Placental pericyte (primary cell): ENCODE data around the gene BAHCC1. TPM values are rescaled to one million over a fixed set of nuclear protein-coding genes. Genes with fewer than 3 reads are reported as not detected.

Experiments used
- small RNA-seq: library from RNA; depleted of rRNA; stranded (forward); fragments of <200 nt; gene quantifications from one replicate; pipeline ENCODE3, GENCODE V24; 2012; ENCODE audit warnings: low replicate concordance
- total RNA-seq: library from RNA; depleted of rRNA; stranded (reverse); fragments of >200 nt; gene quantifications from 2 replicates; pipeline ENCODE4 v1.2.3, GENCODE V29; 2012

The BAHCC1 gene
- 4.6 and 8.0 TPM in 2 replicates for total RNA-seq

GRCh38 chr17:81394921-81395599 lies at the start of gene BAHCC1:
Gene BAHCC1 (plus strand): TSS chr17:81395457. CDS start chr17:81399740, 4,283 bp downstream.

GRCh38 chr17:81512562-81513371 lies 117.5 kb downstream of the BAHCC1 start, which contains the start of gene ACTG1:
Gene ACTG1 (minus strand): TSS chr17:81512799. CDS start chr17:81512354, 445 bp downstream.

Small RNAs within 50 kb of the gene (small RNA-seq; reads per million reads assigned to genes)
- gene MIR3186 (not detected), gene MIR4740 (not detected)

Other genes starting within 250 kb of the BAHCC1 start
- not detected in 2 replicates for gene PVALEF, start 229.9 kb upstream of the BAHCC1 start, total RNA-seq
- gene AATK, start 229.2 kb upstream of the BAHCC1 start, total RNA-seq, result under 0.01 TPM in 1 of 2 replicates, not detected in the other
- gene CEP131, start 172.5 kb upstream of the BAHCC1 start, total RNA-seq, result 9.4 and 15.6 TPM in 2 replicates
- gene TEPSIN, start 156.4 kb upstream of the BAHCC1 start, total RNA-seq, result 16.9 and 24.9 TPM in 2 replicates
- 21.5 and 69.6 TPM in 2 replicates for gene NDUFAF8, start 156.1 kb upstream of the BAHCC1 start, total RNA-seq
- 61.1 and 104 TPM in 2 replicates for gene SLC38A10, start 100.2 kb upstream of the BAHCC1 start, total RNA-seq
- 19,229 and 20,372 TPM in 2 replicates for gene ACTG1, start 117.3 kb downstream of the BAHCC1 start, total RNA-seq
- gene FSCN2, start 132.9 kb downstream of the BAHCC1 start, total RNA-seq, result 1.3 and 2.2 TPM in 2 replicates
- gene FAAP100, start 156.9 kb downstream of the BAHCC1 start, total RNA-seq, result 30.0 and 40.5 TPM in 2 replicates
- 91.7 and 127 TPM in 2 replicates for gene NPLOC4, start 241.7 kb downstream of the BAHCC1 start, total RNA-seq
- gene TSPAN10, start 241.7 kb downstream of the BAHCC1 start, total RNA-seq, result 1.4 and 12.0 TPM in 2 replicates